Measurements from ENCODE around the gene PXT1. TPM values are rescaled to one million over a fixed set of nuclear protein-coding genes. Genes with fewer than 3 reads are reported as not detected.
"Not testable (repeated sequence)": the region's sequence is repeated elsewhere in the genome, so short reads cannot be mapped to it uniquely, and the experiment has no call there.

PXT1 gene
- polyA plus RNA-seq, 1 donor from 2014 or later, result 0.24 TPM

DNA sequence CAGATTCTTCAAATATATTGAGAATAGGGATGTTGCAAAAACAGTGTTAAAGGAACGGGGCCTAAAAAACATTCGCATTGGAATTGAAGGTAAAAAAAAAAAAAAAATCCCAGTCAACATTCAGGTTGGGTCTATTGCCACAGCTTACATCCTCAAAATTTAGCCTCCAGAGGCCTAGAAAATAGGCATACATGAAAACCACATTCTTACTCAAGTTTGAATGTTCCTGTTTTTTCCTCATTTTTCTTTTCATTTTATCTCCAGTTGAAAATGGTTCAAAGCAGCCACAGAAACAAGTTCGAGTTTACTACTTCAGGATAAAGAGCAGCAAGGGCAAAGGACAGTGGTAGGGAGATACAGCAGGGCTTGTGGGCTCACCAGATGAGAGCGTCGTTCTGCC is 42.1 kb upstream of the PXT1 start:
- Histone ChIP-seq H3K4me2 (ENCODE audit: low read length) (no peak overlapping the region), H4K20me1 (ENCODE audit: insufficient read depth) (no peaks in the 10 kb centered on the region), H2AFZ (ENCODE audit: low read depth, low read length) (no peak overlapping the region), H3K9me2 (ENCODE audit: insufficient read depth, low read length) (no peaks in the 10 kb centered on the region), H3K36me3 (ENCODE audit: insufficient read depth, low read length) (peaks cover 5% of the 10 kb centered on the region), H3K9ac (ENCODE audit: low read length) (no peak overlapping the region), H3K27ac (ENCODE audit: low read length) (no peak overlapping the region), H3K4me3 (ENCODE audit: low read length) (no peak overlapping the region), H3K27me3 (ENCODE audit: insufficient read depth, low read depth, low read length) (no peaks in the 10 kb centered on the region), H3K9me3 (ENCODE audit: low read length) (no peaks in the 10 kb centered on the region), H3K79me2 (replicated peaks; ENCODE audit: insufficient read depth, low read length) (no peaks in the 10 kb centered on the region), H3F3A (ENCODE audit: insufficient read depth, low read length, poor library complexity, severe bottlenecking) (no peaks in the 10 kb centered on the region)
- TF ChIP-seq EP300 (conservative IDR thresholded peaks at IDR 0.05; ENCODE audit: poor library complexity, severe bottlenecking) (no peak), MXI1 (conservative IDR thresholded peaks at IDR 0.05; ENCODE audit: poor library complexity, severe bottlenecking) (no peak), EZH2 (IDR thresholded peaks at IDR 0.05; ENCODE audit: borderline replicate concordance, insufficient read depth, low read length, poor library complexity, severe bottlenecking) (no peak), POLR2AphosphoS5 (IDR thresholded peaks at IDR 0.05) (no peak), TAF1 (IDR thresholded peaks at IDR 0.05; ENCODE audit: low read depth) (no peak), RAD21 (conservative IDR thresholded peaks at IDR 0.05) (no peak), SMC3 (conservative IDR thresholded peaks at IDR 0.05; ENCODE audit: poor library complexity) (no peak)
- TF ChIP-seq, protein P1, sequence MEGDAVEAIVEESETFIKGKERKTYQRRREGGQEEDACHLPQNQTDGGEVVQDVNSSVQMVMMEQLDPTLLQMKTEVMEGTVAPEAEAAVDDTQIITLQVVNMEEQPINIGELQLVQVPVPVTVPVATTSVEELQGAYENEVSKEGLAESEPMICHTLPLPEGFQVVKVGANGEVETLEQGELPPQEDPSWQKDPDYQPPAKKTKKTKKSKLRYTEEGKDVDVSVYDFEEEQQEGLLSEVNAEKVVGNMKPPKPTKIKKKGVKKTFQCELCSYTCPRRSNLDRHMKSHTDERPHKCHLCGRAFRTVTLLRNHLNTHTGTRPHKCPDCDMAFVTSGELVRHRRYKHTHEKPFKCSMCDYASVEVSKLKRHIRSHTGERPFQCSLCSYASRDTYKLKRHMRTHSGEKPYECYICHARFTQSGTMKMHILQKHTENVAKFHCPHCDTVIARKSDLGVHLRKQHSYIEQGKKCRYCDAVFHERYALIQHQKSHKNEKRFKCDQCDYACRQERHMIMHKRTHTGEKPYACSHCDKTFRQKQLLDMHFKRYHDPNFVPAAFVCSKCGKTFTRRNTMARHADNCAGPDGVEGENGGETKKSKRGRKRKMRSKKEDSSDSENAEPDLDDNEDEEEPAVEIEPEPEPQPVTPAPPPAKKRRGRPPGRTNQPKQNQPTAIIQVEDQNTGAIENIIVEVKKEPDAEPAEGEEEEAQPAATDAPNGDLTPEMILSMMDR (IDR thresholded peaks at IDR 0.05; ENCODE audit: poor library complexity, severe bottlenecking), result no peak
- TF ChIP-seq, protein P2, sequence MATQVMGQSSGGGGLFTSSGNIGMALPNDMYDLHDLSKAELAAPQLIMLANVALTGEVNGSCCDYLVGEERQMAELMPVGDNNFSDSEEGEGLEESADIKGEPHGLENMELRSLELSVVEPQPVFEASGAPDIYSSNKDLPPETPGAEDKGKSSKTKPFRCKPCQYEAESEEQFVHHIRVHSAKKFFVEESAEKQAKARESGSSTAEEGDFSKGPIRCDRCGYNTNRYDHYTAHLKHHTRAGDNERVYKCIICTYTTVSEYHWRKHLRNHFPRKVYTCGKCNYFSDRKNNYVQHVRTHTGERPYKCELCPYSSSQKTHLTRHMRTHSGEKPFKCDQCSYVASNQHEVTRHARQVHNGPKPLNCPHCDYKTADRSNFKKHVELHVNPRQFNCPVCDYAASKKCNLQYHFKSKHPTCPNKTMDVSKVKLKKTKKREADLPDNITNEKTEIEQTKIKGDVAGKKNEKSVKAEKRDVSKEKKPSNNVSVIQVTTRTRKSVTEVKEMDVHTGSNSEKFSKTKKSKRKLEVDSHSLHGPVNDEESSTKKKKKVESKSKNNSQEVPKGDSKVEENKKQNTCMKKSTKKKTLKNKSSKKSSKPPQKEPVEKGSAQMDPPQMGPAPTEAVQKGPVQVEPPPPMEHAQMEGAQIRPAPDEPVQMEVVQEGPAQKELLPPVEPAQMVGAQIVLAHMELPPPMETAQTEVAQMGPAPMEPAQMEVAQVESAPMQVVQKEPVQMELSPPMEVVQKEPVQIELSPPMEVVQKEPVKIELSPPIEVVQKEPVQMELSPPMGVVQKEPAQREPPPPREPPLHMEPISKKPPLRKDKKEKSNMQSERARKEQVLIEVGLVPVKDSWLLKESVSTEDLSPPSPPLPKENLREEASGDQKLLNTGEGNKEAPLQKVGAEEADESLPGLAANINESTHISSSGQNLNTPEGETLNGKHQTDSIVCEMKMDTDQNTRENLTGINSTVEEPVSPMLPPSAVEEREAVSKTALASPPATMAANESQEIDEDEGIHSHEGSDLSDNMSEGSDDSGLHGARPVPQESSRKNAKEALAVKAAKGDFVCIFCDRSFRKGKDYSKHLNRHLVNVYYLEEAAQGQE (IDR thresholded peaks at IDR 0.05; ENCODE audit: borderline replicate concordance), result no peak

DNA sequence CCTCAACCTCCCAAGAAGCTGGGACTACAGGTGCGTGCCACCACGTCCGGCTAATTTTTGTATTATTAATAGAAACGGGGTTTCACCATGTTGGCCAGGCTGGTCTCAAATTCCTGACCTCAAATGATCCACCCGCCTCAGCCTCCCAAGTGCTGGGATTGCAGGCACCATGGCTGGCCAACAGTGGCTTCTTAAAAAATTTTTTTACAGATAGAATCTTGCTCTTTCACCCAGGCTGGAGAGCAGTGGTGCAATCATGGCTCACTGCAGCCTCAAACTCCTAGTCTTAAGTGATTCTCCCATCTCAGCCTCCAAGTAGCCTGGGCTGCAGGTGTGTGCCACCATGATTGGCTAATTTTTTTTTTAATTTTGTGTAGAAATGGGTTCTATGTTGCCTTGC is 40.7 kb upstream of the PXT1 start:
- H3K9ac ChIP-seq (ENCODE audit: low read length); H2AFZ ChIP-seq (ENCODE audit: low read depth, low read length); H3K9me2 ChIP-seq (ENCODE audit: insufficient read depth, low read length); H3K27ac ChIP-seq (ENCODE audit: low read length); H3K9me3 ChIP-seq (ENCODE audit: low read length); H3F3A ChIP-seq (ENCODE audit: insufficient read depth, low read length, poor library complexity, severe bottlenecking); H3K36me3 ChIP-seq (ENCODE audit: insufficient read depth, low read length); H3K4me3 ChIP-seq (ENCODE audit: low read length); H3K79me2 ChIP-seq (replicated peaks; ENCODE audit: insufficient read depth, low read length); H3K4me2 ChIP-seq (ENCODE audit: low read length); H4K20me1 ChIP-seq (ENCODE audit: insufficient read depth); H3K27me3 ChIP-seq (ENCODE audit: insufficient read depth, low read depth, low read length): not testable (repeated sequence)

DNA sequence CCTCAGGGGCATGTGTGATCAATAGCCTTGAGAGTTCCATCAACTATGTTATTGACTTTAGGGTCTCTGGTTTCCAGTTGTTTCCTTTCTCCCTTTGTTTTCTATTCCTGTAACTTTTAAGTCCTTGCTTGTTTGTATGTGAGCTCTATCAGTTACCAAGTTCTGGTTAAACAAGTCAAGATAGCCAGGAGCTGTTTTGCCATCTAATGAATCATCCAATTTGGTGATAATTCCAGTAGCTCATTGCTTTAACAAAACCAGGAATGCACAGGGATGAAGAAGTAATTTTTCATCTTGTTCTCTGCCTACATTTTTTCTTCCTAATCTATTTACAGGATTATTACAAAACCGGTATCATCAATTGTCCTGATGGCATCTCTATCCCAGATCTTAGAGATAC is 36.6 kb upstream of the PXT1 start:
- Histone ChIP-seq H3K9ac (ENCODE audit: low read length) (no peak overlapping the region), H3K79me2 (replicated peaks; ENCODE audit: insufficient read depth, low read length) (no peaks in the 10 kb centered on the region), H4K20me1 (ENCODE audit: insufficient read depth) (no peaks in the 10 kb centered on the region)

More for the DNA sequence above, 36.6 kb upstream of the PXT1 start:
- TF ChIP-seq EZH2 (IDR thresholded peaks at IDR 0.05; ENCODE audit: borderline replicate concordance, insufficient read depth, low read length, poor library complexity, severe bottlenecking) (no peak), EP300 (conservative IDR thresholded peaks at IDR 0.05; ENCODE audit: poor library complexity, severe bottlenecking) (no peak), POLR2AphosphoS5 (IDR thresholded peaks at IDR 0.05) (no peak), RAD21 (conservative IDR thresholded peaks at IDR 0.05) (no peak)
- TF ChIP-seq, protein P1 (IDR thresholded peaks at IDR 0.05; ENCODE audit: poor library complexity, severe bottlenecking), result no peak
- Histone ChIP-seq H3K36me3 (ENCODE audit: insufficient read depth, low read length) (no peaks in the 10 kb centered on the region), H3K27me3 (ENCODE audit: insufficient read depth, low read depth, low read length) (no peaks in the 10 kb centered on the region), H3K4me2 (ENCODE audit: low read length) (no peak overlapping the region), H3F3A (ENCODE audit: insufficient read depth, low read length, poor library complexity, severe bottlenecking) (no peaks in the 10 kb centered on the region), H3K27ac (ENCODE audit: low read length) (no peak overlapping the region), H3K9me3 (ENCODE audit: low read length) (no peaks in the 10 kb centered on the region), H3K4me3 (ENCODE audit: low read length) (no peak overlapping the region), H3K9me2 (ENCODE audit: insufficient read depth, low read length) (no peaks in the 10 kb centered on the region), H2AFZ (ENCODE audit: low read depth, low read length) (no peak overlapping the region)
